OCI-LY1 (cell line): ENCODE measurements around the gene SLAMF8.

ENCODE experiments used
- H2AFZ ChIP-seq: fragments of 200-600 bp; sonication (generic), shearing (Covaris generic); 2 replicates; pipeline ENCODE4 v1.6.0; 2014; ENCODE audit warnings: antibody characterized with exemption, mild to moderate bottlenecking, low read length
- H3F3A ChIP-seq: fragments of 200-600 bp; sonication (generic), shearing (Covaris generic); 2 replicates; pipeline ENCODE4 v1.6.0; 2014; ENCODE audit warnings: mild to moderate bottlenecking, antibody characterized with exemption, low read length, moderate library complexity; ENCODE audit not compliant: insufficient read depth
- H3K27ac ChIP-seq: fragments of 200-600 bp; sonication (generic); 2 replicates; pipeline ENCODE4 v1.5.1; 2014; ENCODE audit warnings: low read length, mixed run types, mild to moderate bottlenecking, low read depth; ENCODE audit not compliant: poor library complexity, severe bottlenecking
- H3K27me3 ChIP-seq: fragments of 200-600 bp; sonication (generic); 2 replicates; pipeline ENCODE4 v1.6.0; 2014; ENCODE audit warnings: antibody characterized with exemption, mild to moderate bottlenecking, low read length, moderate library complexity; ENCODE audit not compliant: insufficient read depth
- H3K36me3 ChIP-seq: fragments of 200-600 bp; sonication (generic); 2 replicates; pipeline ENCODE4 v1.6.1; 2014; ENCODE audit warnings: mild to moderate bottlenecking, antibody characterized with exemption, low read length, moderate library complexity, mixed read lengths; ENCODE audit not compliant: insufficient read depth
- H3K4me1 ChIP-seq: fragments of 200-600 bp; sonication (generic); 2 replicates; pipeline ENCODE4 v1.5.1; 2014; ENCODE audit warnings: mild to moderate bottlenecking, low read length, moderate library complexity; ENCODE audit not compliant: insufficient read depth, severe bottlenecking
- H3K4me2 ChIP-seq: fragments of 200-600 bp; sonication (generic), shearing (Covaris generic); 2 replicates; pipeline ENCODE4 v1.6.1; 2014; ENCODE audit warnings: low read length
- H3K4me3 ChIP-seq: fragments of 200-600 bp; sonication (generic); 2 replicates; pipeline ENCODE4 v1.5.1; 2014; ENCODE audit warnings: low read length, low read depth, mild to moderate bottlenecking, mixed read lengths; ENCODE audit not compliant: poor library complexity, severe bottlenecking
- H3K79me2 ChIP-seq: fragments of 200-600 bp; shearing (Covaris generic); 2 replicates; pipeline ENCODE4 v1.6.1; 2016; ENCODE audit warnings: mixed run types, low read length, mixed read lengths; ENCODE audit not compliant: insufficient read depth
- H3K9ac ChIP-seq: fragments of 200-600 bp; sonication (generic), shearing (Covaris generic); 2 replicates; pipeline ENCODE4 v1.6.1; 2014; ENCODE audit warnings: mild to moderate bottlenecking, low read length, mixed read lengths
- H3K9me2 ChIP-seq: fragments of 200-600 bp; sonication (generic), shearing (Covaris generic); 2 replicates; pipeline ENCODE4 v1.6.1; 2014; ENCODE audit warnings: low read depth, mild to moderate bottlenecking, low read length, mixed read lengths
- H3K9me3 ChIP-seq: fragments of 200-600 bp; shearing (Covaris generic); 2 replicates; pipeline ENCODE4 v1.6.1; 2014; ENCODE audit warnings: low read length, mixed read lengths
- H4K20me1 ChIP-seq: fragments of 200-600 bp; sonication (generic), shearing (Covaris generic); 2 replicates; pipeline ENCODE4 v1.6.0; 2016; ENCODE audit warnings: mild to moderate bottlenecking, low read length; ENCODE audit not compliant: insufficient read depth
- EZH2 ChIP-seq: fragments of 200-600 bp; sonication (generic), shearing (Covaris generic); IDR thresholded peaks from 2 replicates; pipeline ENCODE4 v1.8.0; 2017; ENCODE audit warnings: borderline replicate concordance, mixed run types, mild to moderate bottlenecking, antibody characterized with exemption, low read length, moderate library complexity, mixed read lengths
- TF ChIP-seq, protein P1 (sequence below): fragments of 200-600 bp; sonication (generic), shearing (Covaris generic); IDR thresholded peaks from 2 replicates; pipeline ENCODE4 v1.5.1; 2017; ENCODE audit warnings: mild to moderate bottlenecking, antibody characterized with exemption, low read length, moderate library complexity, mixed read lengths

The SLAMF8 gene

DNA sequence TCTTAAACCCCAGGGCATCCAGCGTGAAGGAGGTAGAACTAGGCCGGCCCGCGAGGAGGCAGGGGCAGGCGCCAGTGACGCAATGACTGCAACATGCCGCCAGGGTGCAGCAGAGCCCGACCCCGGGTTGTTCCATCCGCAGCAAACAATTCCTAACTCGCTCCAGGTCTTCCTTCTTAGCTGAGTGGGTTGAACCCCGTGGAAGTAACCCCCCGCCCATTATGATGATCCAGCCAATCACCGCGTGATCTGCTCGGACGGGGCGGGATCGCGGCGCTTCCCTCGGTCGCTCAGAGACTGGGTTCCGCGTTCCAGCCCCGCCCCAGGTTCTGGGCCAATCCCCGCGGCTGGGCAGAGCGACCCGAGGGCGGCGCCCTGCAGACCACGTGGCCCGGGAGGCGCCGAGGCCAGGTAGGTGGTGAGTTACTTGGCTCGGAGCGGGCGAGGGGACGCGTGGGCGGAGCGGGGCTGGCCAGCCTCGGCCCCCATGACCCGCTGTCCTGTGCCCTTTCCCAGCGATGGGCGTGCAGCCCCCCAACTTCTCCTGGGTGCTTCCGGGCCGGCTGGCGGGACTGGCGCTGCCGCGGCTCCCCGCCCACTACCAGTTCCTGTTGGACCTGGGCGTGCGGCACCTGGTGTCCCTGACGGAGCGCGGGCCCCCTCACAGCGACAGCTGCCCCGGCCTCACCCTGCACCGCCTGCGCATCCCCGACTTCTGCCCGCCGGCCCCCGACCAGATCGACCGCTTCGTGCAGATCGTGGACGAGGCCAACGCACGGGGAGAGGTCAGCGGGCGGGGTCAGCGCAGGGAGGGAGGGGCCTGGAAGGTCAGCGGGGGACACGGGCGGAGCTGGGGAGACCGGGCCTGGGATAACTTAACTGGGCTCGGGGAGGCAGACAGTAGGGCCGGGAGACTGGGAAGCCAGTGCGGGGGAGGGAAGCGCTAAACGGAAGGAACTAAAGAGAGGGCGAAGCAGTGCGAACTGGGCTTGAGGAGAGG is 45.8 kb upstream of the SLAMF8 start, which contains the start of gene DUSP23:
Gene DUSP23 (plus strand): TSS at position 380 of the 1,000 bp plus-strand sequence. CDS start 139 bp downstream, at position 519.
- H3K27ac ChIP-seq, result no peak within 1 kb of the TSS
- no peaks in the 10 kb centered on the region for H3K36me3 ChIP-seq
- no peaks in the 10 kb centered on the region for H3K27me3 ChIP-seq
- no peaks in the 10 kb centered on the region for H3K9me3 ChIP-seq
- TF ChIP-seq, protein P1, sequence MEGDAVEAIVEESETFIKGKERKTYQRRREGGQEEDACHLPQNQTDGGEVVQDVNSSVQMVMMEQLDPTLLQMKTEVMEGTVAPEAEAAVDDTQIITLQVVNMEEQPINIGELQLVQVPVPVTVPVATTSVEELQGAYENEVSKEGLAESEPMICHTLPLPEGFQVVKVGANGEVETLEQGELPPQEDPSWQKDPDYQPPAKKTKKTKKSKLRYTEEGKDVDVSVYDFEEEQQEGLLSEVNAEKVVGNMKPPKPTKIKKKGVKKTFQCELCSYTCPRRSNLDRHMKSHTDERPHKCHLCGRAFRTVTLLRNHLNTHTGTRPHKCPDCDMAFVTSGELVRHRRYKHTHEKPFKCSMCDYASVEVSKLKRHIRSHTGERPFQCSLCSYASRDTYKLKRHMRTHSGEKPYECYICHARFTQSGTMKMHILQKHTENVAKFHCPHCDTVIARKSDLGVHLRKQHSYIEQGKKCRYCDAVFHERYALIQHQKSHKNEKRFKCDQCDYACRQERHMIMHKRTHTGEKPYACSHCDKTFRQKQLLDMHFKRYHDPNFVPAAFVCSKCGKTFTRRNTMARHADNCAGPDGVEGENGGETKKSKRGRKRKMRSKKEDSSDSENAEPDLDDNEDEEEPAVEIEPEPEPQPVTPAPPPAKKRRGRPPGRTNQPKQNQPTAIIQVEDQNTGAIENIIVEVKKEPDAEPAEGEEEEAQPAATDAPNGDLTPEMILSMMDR, result peak; percentile 73
- TF ChIP-seq EZH2, result no peak
- H3K4me3 ChIP-seq, result no peak within 1 kb of the TSS
- no peak within 1 kb of the TSS for H3K4me2 ChIP-seq
- H4K20me1 ChIP-seq, result no peaks in the 10 kb centered on the region
- H3F3A ChIP-seq, result no peaks in the 10 kb centered on the region
- no peak within 1 kb of the TSS for H3K9ac ChIP-seq
- no peaks in the 10 kb centered on the region for H3K9me2 ChIP-seq
- no peak within 1 kb of the TSS for H2AFZ ChIP-seq
- H3K79me2 ChIP-seq, result no peaks in the 10 kb centered on the region
- no peaks in the 10 kb centered on the region for H3K4me1 ChIP-seq

DNA sequence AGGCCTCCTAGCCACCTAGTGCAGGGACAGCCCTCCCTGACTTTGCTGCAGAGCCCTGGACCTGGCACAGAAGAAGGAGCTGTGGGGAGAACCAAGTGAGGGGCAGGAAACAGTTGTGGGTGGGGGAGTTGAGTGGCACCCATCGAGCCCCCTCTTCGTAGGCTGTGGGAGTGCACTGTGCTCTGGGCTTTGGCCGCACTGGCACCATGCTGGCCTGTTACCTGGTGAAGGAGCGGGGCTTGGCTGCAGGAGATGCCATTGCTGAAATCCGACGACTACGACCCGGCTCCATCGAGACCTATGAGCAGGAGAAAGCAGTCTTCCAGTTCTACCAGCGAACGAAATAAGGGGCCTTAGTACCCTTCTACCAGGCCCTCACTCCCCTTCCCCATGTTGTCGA is 44.7 kb upstream of the SLAMF8 start:
- TF ChIP-seq, protein P1, result no peak
- no peak for TF ChIP-seq EZH2
- Histone ChIP-seq H3K4me3 (no peak overlapping the region), H3K4me2 (no peak overlapping the region)

DNA sequence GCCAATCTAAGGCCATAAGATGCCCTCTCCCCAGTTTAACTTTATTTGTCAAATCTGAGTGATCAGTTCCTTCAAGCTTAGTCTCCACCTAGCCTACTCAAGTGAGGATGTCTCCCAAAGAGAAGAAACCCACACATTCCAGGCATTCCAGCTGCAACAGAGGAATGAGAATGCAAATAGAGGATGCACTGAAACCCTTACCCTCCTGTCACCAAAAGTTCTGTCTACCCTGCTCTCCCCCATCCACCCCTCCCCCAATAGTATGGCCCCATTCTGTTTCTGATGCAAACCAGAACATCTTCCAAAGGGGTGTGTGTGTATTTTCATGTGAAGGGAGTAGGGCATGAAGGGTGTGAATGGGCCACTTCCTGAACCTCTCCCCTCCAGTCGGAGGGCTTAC is 42.9 kb upstream of the SLAMF8 start:
- no peak overlapping the region for H2AFZ ChIP-seq
- no peak overlapping the region for H3K4me3 ChIP-seq
- no peaks in the 10 kb centered on the region for H3K4me1 ChIP-seq
- no peaks in the 10 kb centered on the region for H3F3A ChIP-seq
- H3K79me2 ChIP-seq, result no peaks in the 10 kb centered on the region
- no peaks in the 10 kb centered on the region for H3K27me3 ChIP-seq
- no peak overlapping the region for H3K9ac ChIP-seq
- H3K36me3 ChIP-seq, result no peaks in the 10 kb centered on the region
- no peaks in the 10 kb centered on the region for H3K9me2 ChIP-seq
- no peaks in the 10 kb centered on the region for H4K20me1 ChIP-seq
- H3K27ac ChIP-seq, result no peak overlapping the region
- H3K9me3 ChIP-seq, result no peaks in the 10 kb centered on the region
- TF ChIP-seq EZH2, result no peak
- TF ChIP-seq, protein P1, result no peak
- no peak overlapping the region for H3K4me2 ChIP-seq

More for the DNA sequence above, 44.7 kb upstream of the SLAMF8 start:
- H3K27ac ChIP-seq, result no peak overlapping the region
- H4K20me1 ChIP-seq, result no peaks in the 10 kb centered on the region
- no peaks in the 10 kb centered on the region for H3K9me2 ChIP-seq
- no peaks in the 10 kb centered on the region for H3K79me2 ChIP-seq
- H3K9ac ChIP-seq, result no peak overlapping the region
- no peak overlapping the region for H2AFZ ChIP-seq
- H3K4me1 ChIP-seq, result no peaks in the 10 kb centered on the region
- no peaks in the 10 kb centered on the region for H3K36me3 ChIP-seq
- no peaks in the 10 kb centered on the region for H3K9me3 ChIP-seq
- H3K27me3 ChIP-seq, result no peaks in the 10 kb centered on the region
- H3F3A ChIP-seq, result no peaks in the 10 kb centered on the region
